Caco-2 (cell line): Measurements from ENCODE around the gene PIGK. TPM values are rescaled to one million over a fixed set of nuclear protein-coding genes. Genes with fewer than 3 reads are reported as not detected.
"Not testable (repeated sequence)": the region's sequence is repeated elsewhere in the genome, so short reads cannot be mapped to it uniquely, and the experiment has no call there.

ENCODE experiments used
- BruUV-seq: library from RNA; stranded (reverse); fragments of 400-500 nt; replicated peaks from 2 replicates; lab custom pipeline; 2021; lab: Mats Ljungman, UMichigan
- CTCF ChIA-PET: fragments of 300-600 bp; sonication (Branson Sonifier 250); formaldehyde crosslinking; loops from one replicate; lab custom pipeline; 2022; ENCODE audit warnings: antibody characterized with exemption; lab: Charles Lee
- POLR2A ChIA-PET: fragments of 300-600 bp; sonication (Branson Sonifier 250); formaldehyde crosslinking; loops from one replicate; lab custom pipeline; 2022; ENCODE audit warnings: antibody characterized with exemption; lab: Charles Lee
- DNase-seq, 2 experiments: peaks; one replicate each; pipeline versions ENCODE4 v3.0.0 to v3.0.0-alpha.2; 2020 to 2022
- H3K27me3 ChIP-seq: replicated peaks from 2 replicates; pipeline ENCODE4 v1.6.0; 2011; ENCODE audit warnings: low read length; ENCODE audit not compliant: control insufficient read depth, insufficient read depth
- H3K36me3 ChIP-seq: 2 replicates; pipeline ENCODE4 v1.5.1; 2011; ENCODE audit warnings: low read length; ENCODE audit not compliant: control insufficient read depth, insufficient read depth
- H3K4me1 ChIP-seq: fragments of 250-450 bp; sonication (Bioruptor Pico); 2 replicates; pipeline ENCODE4 v1.5.1; 2020; ENCODE audit warnings: mild to moderate bottlenecking
- H3K4me3 ChIP-seq: 2 replicates; pipeline ENCODE4 v1.5.1; 2011; ENCODE audit warnings: low read depth, mild to moderate bottlenecking, control low read depth, low read length
- H3K9me3 ChIP-seq: fragments of 250-450 bp; sonication (Bioruptor Pico); 2 replicates; pipeline ENCODE4 v1.5.1; 2020; ENCODE audit warnings: mild to moderate bottlenecking, moderate library complexity
- H3K27ac Mint-ChIP-seq: one replicate; pipeline ENCODE4 v1.8.0; 2022; ENCODE audit warnings: mixed read lengths; ENCODE audit not compliant: unreplicated experiment
- H3K27me3 Mint-ChIP-seq: one replicate; pipeline ENCODE4 v1.8.0; 2022; ENCODE audit warnings: mixed read lengths; ENCODE audit not compliant: insufficient read depth, unreplicated experiment
- H3K36me3 Mint-ChIP-seq: one replicate; pipeline ENCODE4 v1.8.0; 2022; ENCODE audit warnings: mild to moderate bottlenecking, mixed read lengths; ENCODE audit not compliant: insufficient read depth, unreplicated experiment
- H3K4me1 Mint-ChIP-seq: one replicate; pipeline ENCODE4 v1.8.0; 2022; ENCODE audit warnings: low read depth, mixed read lengths; ENCODE audit not compliant: unreplicated experiment
- H3K4me3 Mint-ChIP-seq: one replicate; pipeline ENCODE4 v1.8.0; 2022; ENCODE audit warnings: mild to moderate bottlenecking, moderate library complexity, mixed read lengths; ENCODE audit not compliant: unreplicated experiment
- H3K9me3 Mint-ChIP-seq: one replicate; pipeline ENCODE4 v1.8.0; 2022; ENCODE audit warnings: mixed read lengths; ENCODE audit not compliant: unreplicated experiment
- intact Hi-C: fragments of 100-400 bp; cut with micrococcal nuclease; formaldehyde crosslinking; loops from one replicate; pipeline ENCODE4 v1.10.0; 2022; ENCODE audit not compliant: unreplicated experiment
- total RNA-seq: library from RNA; stranded (reverse); gene quantifications from 2 replicates; pipeline ENCODE4 v1.2.3, GENCODE V29; 2022
- TF ChIP-seq, protein P1 (sequence below), 2 experiments: fragments of 200-600 bp in 1 of 2; IDR thresholded peaks; 1 replicate in 1 of 2; 2 replicates in 1 of 2; pipeline versions ENCODE4 v1.5.1 to v1.8.0; 2011 to 2022; ENCODE audit warnings: antibody characterized with exemption in 1 of 2, control low read depth in 1 of 2, inconsistent platforms in 1 of 2, low read depth in 1 of 2, low read length in 1 of 2, mild to moderate bottlenecking in 1 of 2, moderate library complexity in 1 of 2; ENCODE audit not compliant: insufficient read depth in 1 of 2, severe bottlenecking in 1 of 2, unreplicated experiment in 1 of 2

The PIGK gene
- total RNA-seq, 1 experiment from 2014 or later, result 19.7 TPM

DNA sequence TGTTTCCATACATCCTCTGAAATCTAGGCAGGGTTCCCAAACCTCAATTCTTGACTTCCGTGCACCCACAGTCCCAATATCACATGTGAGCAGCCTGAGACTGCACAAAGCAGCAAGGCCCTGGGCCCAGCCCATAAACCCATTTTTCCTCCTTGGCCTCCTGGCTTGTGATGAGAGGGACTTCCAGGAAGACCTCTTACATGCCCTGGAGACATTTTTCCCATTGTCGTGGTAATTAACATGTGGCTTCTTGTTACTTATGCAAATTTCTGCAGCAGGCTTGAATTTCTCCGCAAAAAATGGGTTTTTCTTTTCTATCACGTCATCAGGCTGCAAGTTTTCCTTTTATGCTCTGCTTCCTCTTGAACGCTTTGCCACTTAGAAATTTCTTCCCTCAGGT, 3.3 kb upstream of the PIGK start:
- Mint-ChIP-seq H3K27me3 (no peaks in the 10 kb centered on the region), H3K4me3 (no peak overlapping the region), H3K36me3 (no peaks in the 10 kb centered on the region), H3K9me3 (no peaks in the 10 kb centered on the region), H3K4me1 (peaks cover 11% of the 10 kb centered on the region), H3K27ac (no peak overlapping the region)
- no peak for DNase-seq
- Histone ChIP-seq H3K4me3 (no peak overlapping the region), H3K27me3 (no peaks in the 10 kb centered on the region), H3K9me3 (no peaks in the 10 kb centered on the region), H3K4me1 (no peaks in the 10 kb centered on the region), H3K36me3 (no peaks in the 10 kb centered on the region)
- ChIA-PET POLR2A (no interaction called here), CTCF (no interaction called here)
- TF ChIP-seq, protein P1, sequence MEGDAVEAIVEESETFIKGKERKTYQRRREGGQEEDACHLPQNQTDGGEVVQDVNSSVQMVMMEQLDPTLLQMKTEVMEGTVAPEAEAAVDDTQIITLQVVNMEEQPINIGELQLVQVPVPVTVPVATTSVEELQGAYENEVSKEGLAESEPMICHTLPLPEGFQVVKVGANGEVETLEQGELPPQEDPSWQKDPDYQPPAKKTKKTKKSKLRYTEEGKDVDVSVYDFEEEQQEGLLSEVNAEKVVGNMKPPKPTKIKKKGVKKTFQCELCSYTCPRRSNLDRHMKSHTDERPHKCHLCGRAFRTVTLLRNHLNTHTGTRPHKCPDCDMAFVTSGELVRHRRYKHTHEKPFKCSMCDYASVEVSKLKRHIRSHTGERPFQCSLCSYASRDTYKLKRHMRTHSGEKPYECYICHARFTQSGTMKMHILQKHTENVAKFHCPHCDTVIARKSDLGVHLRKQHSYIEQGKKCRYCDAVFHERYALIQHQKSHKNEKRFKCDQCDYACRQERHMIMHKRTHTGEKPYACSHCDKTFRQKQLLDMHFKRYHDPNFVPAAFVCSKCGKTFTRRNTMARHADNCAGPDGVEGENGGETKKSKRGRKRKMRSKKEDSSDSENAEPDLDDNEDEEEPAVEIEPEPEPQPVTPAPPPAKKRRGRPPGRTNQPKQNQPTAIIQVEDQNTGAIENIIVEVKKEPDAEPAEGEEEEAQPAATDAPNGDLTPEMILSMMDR (IDR thresholded peaks at IDR 0.05; ENCODE audit: insufficient read depth in 1 of 2, low read depth in 1 of 2, low read length in 1 of 2, severe bottlenecking in 1 of 2, unreplicated experiment in 1 of 2), result no peak
- intact Hi-C loops, result no loop called here
- BruUV-seq, result no TSS peak

GRCh38 chr1:77220687-77221463, 1.6 kb upstream of the PIGK start:
- POLR2A ChIA-PET, result no interaction called here
- H3K27ac Mint-ChIP-seq, result no peak overlapping the region

GRCh38 chr1:77218477-77219165, 609 bp downstream of the PIGK start:
- POLR2A ChIA-PET, result no interaction called here
- intact Hi-C loops, result no loop called here
- Mint-ChIP-seq H3K27ac (peak overlapping the region; percentile 14), H3K4me3 (peak overlapping the region; percentile 83), H3K9me3 (no peaks in the 10 kb centered on the region), H3K36me3 (no peaks in the 10 kb centered on the region), H3K27me3 (no peaks in the 10 kb centered on the region), H3K4me1 (peaks cover 17% of the 10 kb centered on the region)
- H3K9me3 ChIP-seq, result no peaks in the 10 kb centered on the region
- H3K4me1 ChIP-seq, result no peaks in the 10 kb centered on the region
- TSS peak; percentile 57 for BruUV-seq
- TF ChIP-seq, protein P1 (IDR thresholded peaks at IDR 0.05; ENCODE audit: insufficient read depth in 1 of 2, low read depth in 1 of 2, low read length in 1 of 2, severe bottlenecking in 1 of 2, unreplicated experiment in 1 of 2), result no peak
- no peaks in the 10 kb centered on the region for H3K36me3 ChIP-seq
- no peaks in the 10 kb centered on the region for H3K27me3 ChIP-seq
- CTCF ChIA-PET, result no interaction called here
- DNase-seq, result no peak
- peak overlapping the region; percentile 60 for H3K4me3 ChIP-seq

More at GRCh38 chr1:77220687-77221463, 1.6 kb upstream of the PIGK start:
- TF ChIP-seq, protein P1 (IDR thresholded peaks at IDR 0.05; ENCODE audit: insufficient read depth in 1 of 2, low read depth in 1 of 2, low read length in 1 of 2, severe bottlenecking in 1 of 2, unreplicated experiment in 1 of 2), result no peak
- Mint-ChIP-seq H3K4me3 (peak overlapping the region; percentile 57), H3K9me3 (no peaks in the 10 kb centered on the region), H3K27me3 (no peaks in the 10 kb centered on the region), H3K4me1 (peaks cover 17% of the 10 kb centered on the region), H3K36me3 (no peaks in the 10 kb centered on the region)
- CTCF ChIA-PET, result no interaction called here
- Histone ChIP-seq H3K36me3 (no peaks in the 10 kb centered on the region), H3K9me3 (no peaks in the 10 kb centered on the region), H3K27me3 (no peaks in the 10 kb centered on the region), H3K4me3 (no peak overlapping the region), H3K4me1 (no peaks in the 10 kb centered on the region)
- intact Hi-C loops, result no loop called here
- BruUV-seq, result no TSS peak
- no peak for DNase-seq

GRCh38 chr1:77204043-77204442, 15.2 kb downstream of the PIGK start:
- CTCF ChIA-PET, H3K9me3 ChIP-seq, H3K27me3 ChIP-seq, intact Hi-C loops, H3K4me1 ChIP-seq, H3K36me3 ChIP-seq, H3K4me3 ChIP-seq, H3K4me3 Mint-ChIP-seq, H3K27me3 Mint-ChIP-seq, BruUV-seq, H3K36me3 Mint-ChIP-seq, H3K27ac Mint-ChIP-seq, POLR2A ChIA-PET: not testable (repeated sequence)
- DNase-seq, result peak in 1 of 2 experiments; percentile 1
- Mint-ChIP-seq H3K9me3 (peaks cover 12% of the 10 kb centered on the region), H3K4me1 (peaks cover 11% of the 10 kb centered on the region)
